Measurements from ENCODE around the gene IL1RAPL1.

The IL1RAPL1 gene

GRCh38 chrX:28969126-28969525 is 381.9 kb downstream of the IL1RAPL1 start:
- Histone ChIP-seq H3K36me3 (replicated peaks) (no peaks in the 10 kb centered on the region), H3K27me3 (replicated peaks) (no peaks in the 10 kb centered on the region), H3K27ac (no peak overlapping the region), H3K4me3 (ENCODE audit: low read depth, low read length) (no peak overlapping the region)
- DNase-seq, result no peak
- in situ Hi-C loops (cut with HindIII; ENCODE audit: low pct_ligation_motif_present, low sequenced_read_pairs), result no loop called here
- no peak for TF ChIP-seq CTCF (IDR thresholded peaks at IDR 0.05; ENCODE audit: low read depth, low read length, missing control alignments)

- Histone ChIP-seq H3K27me3 (replicated peaks) (no peaks in the 10 kb centered on the region), H3K27ac (no peak overlapping the region), H3K4me3 (ENCODE audit: low read depth, low read length) (no peak overlapping the region), H3K36me3 (replicated peaks) (no peaks in the 10 kb centered on the region)
- TF ChIP-seq CTCF (IDR thresholded peaks at IDR 0.05; ENCODE audit: low read depth, low read length, missing control alignments), result no peak
- in situ Hi-C loops (cut with HindIII; ENCODE audit: low pct_ligation_motif_present, low sequenced_read_pairs), result no loop called here
- DNase-seq, result no peak
These were observed 392.6 kb downstream of the IL1RAPL1 start for GRCh38 chrX:28979877-28980276.

DNA sequence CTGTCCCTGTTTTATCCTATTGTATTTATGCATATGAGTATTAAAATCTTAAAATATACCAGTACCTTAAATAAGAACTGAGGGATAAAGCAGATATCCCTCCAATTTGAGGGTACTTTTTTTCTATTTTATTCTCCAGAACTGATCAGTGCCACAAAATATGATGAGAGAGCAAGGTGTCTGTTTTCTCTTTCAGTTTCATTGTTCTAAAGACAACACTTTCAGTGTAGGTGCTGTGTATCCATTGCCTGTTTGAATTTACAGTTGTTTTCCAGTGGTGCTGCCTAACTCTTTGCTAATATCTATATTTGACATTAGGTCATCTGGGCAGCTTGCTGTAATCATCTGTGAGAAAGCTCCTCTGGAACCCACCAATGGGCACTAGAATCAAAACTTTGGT is 394.7 kb downstream of the IL1RAPL1 start:
- no peak overlapping the region for H3K4me3 ChIP-seq (ENCODE audit: low read depth, low read length)
- no peak overlapping the region for H3K27ac ChIP-seq
- H3K36me3 ChIP-seq (replicated peaks), result no peaks in the 10 kb centered on the region
- DNase-seq, result no peak
- H3K27me3 ChIP-seq (replicated peaks), result no peaks in the 10 kb centered on the region
- in situ Hi-C loops (cut with HindIII; ENCODE audit: low pct_ligation_motif_present, low sequenced_read_pairs), result no loop called here
- TF ChIP-seq CTCF (IDR thresholded peaks at IDR 0.05; ENCODE audit: low read depth, low read length, missing control alignments), result no peak

GRCh38 chrX:28988246-28988645 is 401.0 kb downstream of the IL1RAPL1 start:
- DNase-seq, result no peak
- no peak overlapping the region for H3K4me3 ChIP-seq (ENCODE audit: low read depth, low read length)
- H3K27me3 ChIP-seq (replicated peaks), result no peaks in the 10 kb centered on the region
- in situ Hi-C loops (cut with HindIII; ENCODE audit: low pct_ligation_motif_present, low sequenced_read_pairs), result no loop called here
- no peak for TF ChIP-seq CTCF (IDR thresholded peaks at IDR 0.05; ENCODE audit: low read depth, low read length, missing control alignments)
- no peak overlapping the region for H3K27ac ChIP-seq
- no peaks in the 10 kb centered on the region for H3K36me3 ChIP-seq (replicated peaks)

DNA sequence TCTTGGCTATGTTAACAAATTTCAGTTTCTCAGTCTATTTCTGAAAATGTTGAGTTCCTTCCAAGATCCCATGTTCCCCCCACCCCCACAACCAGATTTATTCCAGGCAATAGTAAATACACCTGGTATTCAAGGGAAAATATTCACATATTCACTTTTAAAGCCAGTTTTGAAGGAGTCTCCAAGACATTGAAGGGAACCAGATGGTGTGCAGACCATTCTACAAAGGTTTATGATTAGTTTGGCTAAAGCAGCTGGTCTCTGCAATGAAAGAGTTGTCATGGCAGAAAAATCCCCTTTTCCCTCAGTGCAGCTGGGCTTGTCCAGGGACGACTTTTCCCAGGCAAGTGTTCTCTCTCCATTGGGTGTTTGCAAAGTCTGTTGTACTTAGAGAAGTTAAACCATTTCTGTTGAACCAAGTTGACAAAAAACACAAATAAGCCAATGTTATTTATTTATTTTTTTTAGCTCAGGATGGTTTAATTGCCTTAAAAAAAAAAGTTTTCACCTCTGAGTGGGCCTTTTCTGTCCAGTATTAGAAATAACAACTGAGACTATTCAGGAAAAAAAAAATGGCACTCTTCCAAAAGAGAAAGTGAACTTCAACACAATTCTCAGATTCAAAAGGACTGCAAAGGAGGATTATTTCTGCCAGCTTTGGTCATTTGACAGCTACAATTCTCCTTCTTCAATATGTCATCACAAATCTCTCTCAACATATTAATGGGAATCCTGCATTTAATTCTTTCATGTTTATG is 410.6 kb downstream of the IL1RAPL1 start:
- in situ Hi-C loops (cut with HindIII; ENCODE audit: low pct_ligation_motif_present, low sequenced_read_pairs), result no loop called here
- Histone ChIP-seq H3K27me3 (replicated peaks) (no peaks in the 10 kb centered on the region), H3K27ac (no peak overlapping the region), H3K36me3 (replicated peaks) (no peaks in the 10 kb centered on the region), H3K4me3 (ENCODE audit: low read depth, low read length) (no peak overlapping the region)
- no peak for TF ChIP-seq CTCF (IDR thresholded peaks at IDR 0.05; ENCODE audit: low read depth, low read length, missing control alignments)
- no peak for DNase-seq

- TF ChIP-seq CTCF (IDR thresholded peaks at IDR 0.05; ENCODE audit: low read depth, low read length, missing control alignments), result no peak
- no peak overlapping the region for H3K27ac ChIP-seq
- in situ Hi-C loops (cut with HindIII; ENCODE audit: low pct_ligation_motif_present, low sequenced_read_pairs), result no loop called here
- no peak for DNase-seq
- H3K4me3 ChIP-seq (ENCODE audit: low read depth, low read length), result no peak overlapping the region
- no peaks in the 10 kb centered on the region for H3K27me3 ChIP-seq (replicated peaks)
- H3K36me3 ChIP-seq (replicated peaks), result no peaks in the 10 kb centered on the region
These were observed 411.4 kb downstream of the IL1RAPL1 start for GRCh38 chrX:28998609-28999135.

All from brain microvascular endothelial cell (primary cell).